B cell (primary cell): ENCODE data around the gene TRMT10B.

Experiments
- CTCF ChIP-seq: fragments of 200-600 bp; IDR thresholded peaks from one replicate; pipeline ENCODE4 v1.8.0; 2022; ENCODE audit warnings: antibody characterized with exemption, mild to moderate bottlenecking
- EZH2 ChIP-seq: IDR thresholded peaks from 2 replicates; pipeline ENCODE4 v1.6.1; 2012; ENCODE audit warnings: borderline replicate concordance, low read depth, mild to moderate bottlenecking, moderate library complexity, low read length; ENCODE audit not compliant: insufficient read depth, poor library complexity, severe bottlenecking

GRCh38 chr9:37758747-37759146 is 5.1 kb downstream of the TRMT10B start:
- TF ChIP-seq CTCF (no peak), EZH2 (no peak)
